ENCODE data around the gene RGS19. TPM values are rescaled to one million over a fixed set of nuclear protein-coding genes. Genes with fewer than 3 reads are reported as not detected.

Gene RGS19
- total and polyA plus RNA-seq, 2 donors from 2014 or later, result 6.8 to 20.2 TPM

- no peaks in the 10 kb centered on the region for H3K36me3 ChIP-seq (ENCODE audit: control insufficient read depth in 2 of 3, insufficient read depth in 3 of 3, low read length in 3 of 3)
- no peaks in the 10 kb centered on the region for H3K27me3 ChIP-seq (ENCODE audit: control insufficient read depth, insufficient read depth, low read length)
- H3K4me1 ChIP-seq (ENCODE audit: control insufficient read depth in 2 of 3, insufficient read depth in 2 of 3, low read depth in 1 of 3, low read length in 3 of 3), result peaks cover 0 to 14% (median 3%) of the 10 kb centered on the region in 3 donors
- H3K4me3 ChIP-seq (ENCODE audit: low read length in 3 of 3), result no peak overlapping the region
- no peak overlapping the region for H3K9ac ChIP-seq (ENCODE audit: low read length in 3 of 3)
- H3K27ac ChIP-seq (ENCODE audit: low read depth in 2 of 2, low read length in 2 of 2), result no peak overlapping the region
- no peak for FAIRE-seq
- intact Hi-C loops (cut with DNase I), result no loop called here
- no peaks in the 10 kb centered on the region for H3K9me3 ChIP-seq (ENCODE audit: control insufficient read depth in 2 of 3, insufficient read depth in 1 of 3, low read length in 3 of 3)
- DNase-seq, result no peak
- TF ChIP-seq CTCF (IDR thresholded peaks at IDR 0.05; ENCODE audit: borderline replicate concordance, extremely low read depth, insufficient read depth), result no peak
Observed at GRCh38 chr20:64074184-64074789, 5.0 kb downstream of the RGS19 start.

- Histone ChIP-seq H3K9me3 (ENCODE audit: control insufficient read depth in 2 of 3, insufficient read depth in 1 of 3, low read length in 3 of 3) (no peaks in the 10 kb centered on the region), H3K27ac (ENCODE audit: low read depth in 2 of 2, low read length in 2 of 2) (no peak overlapping the region), H3K4me3 (ENCODE audit: low read length in 3 of 3) (no peak overlapping the region), H3K27me3 (ENCODE audit: control insufficient read depth, insufficient read depth, low read length) (no peaks in the 10 kb centered on the region), H3K4me1 (ENCODE audit: control insufficient read depth in 2 of 3, insufficient read depth in 2 of 3, low read depth in 1 of 3, low read length in 3 of 3) (peaks cover 0 to 8% (median 3%) of the 10 kb centered on the region in 3 donors), H3K36me3 (ENCODE audit: control insufficient read depth in 2 of 3, insufficient read depth in 3 of 3, low read length in 3 of 3) (no peaks in the 10 kb centered on the region), H3K9ac (ENCODE audit: low read length in 3 of 3) (no peak overlapping the region)
- DNase-seq (peak in 1 of 5 donors; percentile 70), FAIRE-seq (no peak)
- intact Hi-C loops (cut with DNase I), result no loop called here
- TF ChIP-seq CTCF (IDR thresholded peaks at IDR 0.05; ENCODE audit: borderline replicate concordance, extremely low read depth, insufficient read depth), result no peak
Observed at GRCh38 chr20:64073476-64074183, 5.7 kb downstream of the RGS19 start.

GRCh38 chr20:64072498-64073063 is 6.7 kb downstream of the RGS19 start:
- Histone ChIP-seq H3K36me3 (ENCODE audit: control insufficient read depth in 2 of 3, insufficient read depth in 3 of 3, low read length in 3 of 3) (no peaks in the 10 kb centered on the region), H3K27me3 (ENCODE audit: control insufficient read depth, insufficient read depth, low read length) (no peaks in the 10 kb centered on the region), H3K9ac (ENCODE audit: low read length in 3 of 3) (no peak overlapping the region), H3K9me3 (ENCODE audit: control insufficient read depth in 2 of 3, insufficient read depth in 1 of 3, low read length in 3 of 3) (no peaks in the 10 kb centered on the region), H3K4me3 (ENCODE audit: low read length in 3 of 3) (no peak overlapping the region), H3K27ac (ENCODE audit: low read depth in 2 of 2, low read length in 2 of 2) (no peak overlapping the region), H3K4me1 (ENCODE audit: control insufficient read depth in 2 of 3, insufficient read depth in 2 of 3, low read depth in 1 of 3, low read length in 3 of 3) (peaks cover 0 to under 1% (median 0%) of the 10 kb centered on the region in 3 donors)
- TF ChIP-seq CTCF (IDR thresholded peaks at IDR 0.05; ENCODE audit: borderline replicate concordance, extremely low read depth, insufficient read depth), result no peak
- intact Hi-C loops (cut with DNase I), result no loop called here
- FAIRE-seq, result no peak
- no peak for DNase-seq
